Brain microvascular endothelial cell (primary cell): ENCODE results near the gene TMIGD3.

Experiments
- DNase-seq: peaks from one replicate; pipeline ENCODE4 v3.0.0-alpha.2; 2020
- H3K27ac ChIP-seq: fragments of 250-450 bp; sonication (Bioruptor Pico); 2 replicates; pipeline ENCODE4 v1.5.1; 2020; ENCODE audit warnings: mild to moderate bottlenecking, moderate library complexity
- H3K27me3 ChIP-seq: fragments of 250-450 bp; sonication (Bioruptor Pico); replicated peaks from 2 replicates; pipeline ENCODE4 v1.5.1; 2020; ENCODE audit warnings: mild to moderate bottlenecking
- H3K36me3 ChIP-seq: fragments of 250-450 bp; sonication (Bioruptor Pico); replicated peaks from 2 replicates; pipeline ENCODE4 v1.5.1; 2020; ENCODE audit warnings: mild to moderate bottlenecking
- H3K4me3 ChIP-seq: 2 replicates; pipeline ENCODE4 v1.5.1; 2011; ENCODE audit warnings: low read depth, mild to moderate bottlenecking, control low read depth, low read length, moderate library complexity
- CTCF ChIP-seq: IDR thresholded peaks from 2 replicates; pipeline ENCODE4 v1.5.1; 2011; ENCODE audit warnings: low read depth, mild to moderate bottlenecking, moderate library complexity, low read length, control low read depth, inconsistent platforms; ENCODE audit errors: missing control alignments
- in situ Hi-C: cut with HindIII; loops from 2 replicates; pipeline ENCODE4 v1.10.0; 2017; ENCODE audit warnings: low sequenced_read_pairs, low pct_ligation_motif_present

The TMIGD3 gene

GRCh38 chr1:111476761-111477309 lies 26.6 kb downstream of the TMIGD3 start:
- no peak for TF ChIP-seq CTCF
- DNase-seq: no peak
- in situ Hi-C loops: no loop called here
- no peak overlapping the region for H3K27ac ChIP-seq
- no peaks in the 10 kb centered on the region for H3K27me3 ChIP-seq
- H3K4me3 ChIP-seq: no peak overlapping the region
- H3K36me3 ChIP-seq: no peaks in the 10 kb centered on the region

- Histone ChIP-seq H3K27me3 (no peaks in the 10 kb centered on the region), H3K27ac (no peak overlapping the region), H3K4me3 (no peak overlapping the region), H3K36me3 (no peaks in the 10 kb centered on the region)
- in situ Hi-C loops: no loop called here
- TF ChIP-seq CTCF: no peak
- no peak for DNase-seq
These were observed 27.2 kb downstream of the TMIGD3 start for GRCh38 chr1:111476214-111476613.

GRCh38 chr1:111475701-111476100 lies 27.7 kb downstream of the TMIGD3 start:
- no peak for DNase-seq
- no peak for TF ChIP-seq CTCF
- in situ Hi-C loops: no loop called here
- no peaks in the 10 kb centered on the region for H3K27me3 ChIP-seq
- no peaks in the 10 kb centered on the region for H3K36me3 ChIP-seq
- H3K4me3 ChIP-seq: no peak overlapping the region
- no peak overlapping the region for H3K27ac ChIP-seq

- Histone ChIP-seq H3K27me3 (no peaks in the 10 kb centered on the region), H3K36me3 (peaks cover 2% of the 10 kb centered on the region), H3K27ac (no peak overlapping the region), H3K4me3 (no peak overlapping the region)
- DNase-seq: no peak
- TF ChIP-seq CTCF: no peak
- in situ Hi-C loops: no loop called here
These were observed 28.9 kb downstream of the TMIGD3 start for GRCh38 chr1:111474521-111474920.

GRCh38 chr1:111474106-111474505 lies 29.3 kb downstream of the TMIGD3 start:
- Histone ChIP-seq H3K36me3 (peaks cover 3% of the 10 kb centered on the region), H3K27me3 (no peaks in the 10 kb centered on the region), H3K4me3 (no peak overlapping the region), H3K27ac (no peak overlapping the region)
- TF ChIP-seq CTCF: no peak
- DNase-seq: no peak
- in situ Hi-C loops: no loop called here

- TF ChIP-seq CTCF: no peak
- Histone ChIP-seq H3K4me3 (no peak overlapping the region), H3K27ac (no peak overlapping the region), H3K27me3 (no peaks in the 10 kb centered on the region), H3K36me3 (peaks cover 5% of the 10 kb centered on the region)
- in situ Hi-C loops: no loop called here
- no peak for DNase-seq
These were observed 31.9 kb downstream of the TMIGD3 start for GRCh38 chr1:111471538-111471937.
